GM18870 (cell line): ENCODE measurements around the gene ST6GALNAC3.

Source experiments
- ATAC-seq: cut with Tn5 transposase; IDR thresholded peaks from one replicate; pipeline ENCODE4 v1.9.1; 2021; ENCODE audit warnings: moderate library complexity; ENCODE audit not compliant: unreplicated experiment

ST6GALNAC3 gene

DNA sequence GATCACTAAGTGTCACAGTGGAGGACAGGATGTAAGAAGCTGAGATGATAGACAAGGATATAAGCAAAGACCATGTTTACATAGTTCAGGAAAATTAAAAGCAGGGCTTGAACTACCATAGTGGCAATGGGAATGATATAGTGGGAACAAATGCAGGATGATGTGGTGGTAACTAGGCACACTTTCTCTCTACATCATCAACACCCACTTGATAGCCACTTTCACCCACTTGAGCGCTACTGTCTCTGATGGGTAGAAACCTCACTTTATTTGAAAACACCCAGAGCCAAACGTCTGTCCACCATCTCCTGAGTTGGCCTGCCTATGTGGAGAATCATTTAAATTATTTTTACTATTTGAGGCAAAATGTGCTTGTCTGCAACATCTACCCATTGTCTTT, 487.7 kb downstream of the ST6GALNAC3 start:
- ATAC-seq, result no peak

GRCh38 chr1:76568573-76569238, 494.2 kb downstream of the ST6GALNAC3 start:
- ATAC-seq, result no peak

DNA sequence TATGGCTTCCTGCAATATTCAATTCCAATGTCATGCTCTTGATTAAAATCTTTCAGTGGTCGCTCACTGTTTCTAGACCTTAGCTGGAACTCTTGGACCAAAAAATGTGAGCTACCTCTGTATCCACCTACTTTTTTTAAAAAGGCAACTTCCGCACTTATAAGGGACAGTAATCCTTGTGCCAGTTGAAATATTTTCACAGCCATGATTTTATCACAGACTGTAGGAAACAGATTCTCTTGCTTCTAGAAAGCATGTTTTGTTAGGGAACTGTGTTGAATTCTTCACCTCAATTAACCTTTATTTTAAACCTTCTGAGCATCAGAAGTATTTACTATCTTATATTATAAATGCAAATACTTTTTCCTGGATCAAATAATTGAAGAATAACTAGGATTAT, 496.7 kb downstream of the ST6GALNAC3 start:
- ATAC-seq, result no peak

DNA sequence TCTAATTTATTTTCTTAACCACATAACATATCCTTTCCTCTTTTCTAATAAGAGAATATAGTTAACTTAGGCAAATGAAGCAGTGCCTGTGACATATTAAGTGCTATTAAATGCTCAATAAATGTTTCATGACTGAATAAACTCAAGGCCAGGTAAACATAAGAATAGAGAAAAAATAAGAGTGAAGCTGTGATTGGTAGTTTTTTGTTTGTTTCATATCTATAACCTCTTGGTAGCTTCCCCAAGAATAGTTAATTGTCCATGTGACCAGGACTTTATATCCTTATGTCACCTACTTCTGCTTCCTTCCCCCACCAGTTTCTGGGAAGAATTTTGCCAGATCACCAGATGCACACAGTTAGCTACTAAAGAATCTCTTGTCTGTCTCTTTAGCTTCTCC, 497.7 kb downstream of the ST6GALNAC3 start:
- ATAC-seq, result no peak

GRCh38 chr1:76576876-76577524, 502.5 kb downstream of the ST6GALNAC3 start:
- no peak for ATAC-seq

GRCh38 chr1:76577525-76578185, 503.1 kb downstream of the ST6GALNAC3 start:
- no peak for ATAC-seq

DNA sequence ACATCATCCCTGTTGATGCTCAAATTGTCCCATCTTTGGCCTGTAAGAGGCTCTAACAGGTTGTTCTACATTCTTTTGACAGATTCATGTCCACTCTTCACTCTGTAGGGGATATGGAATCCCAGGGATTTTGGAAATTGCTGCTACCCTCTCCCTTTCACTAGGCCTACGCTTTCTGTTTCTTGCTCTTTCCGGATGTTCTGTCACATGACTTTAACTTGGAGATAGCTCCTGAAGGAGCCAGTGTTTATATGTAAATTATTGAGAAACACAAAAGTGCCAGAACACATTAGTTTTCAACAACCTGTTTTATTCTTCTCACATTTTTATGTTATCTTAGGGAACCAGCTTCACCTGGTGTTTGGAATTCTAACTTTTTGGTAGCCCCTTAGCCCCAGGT, 505.7 kb downstream of the ST6GALNAC3 start:
- no peak for ATAC-seq

- no peak for ATAC-seq
These were observed 507.2 kb downstream of the ST6GALNAC3 start for GRCh38 chr1:76581712-76582111.

DNA sequence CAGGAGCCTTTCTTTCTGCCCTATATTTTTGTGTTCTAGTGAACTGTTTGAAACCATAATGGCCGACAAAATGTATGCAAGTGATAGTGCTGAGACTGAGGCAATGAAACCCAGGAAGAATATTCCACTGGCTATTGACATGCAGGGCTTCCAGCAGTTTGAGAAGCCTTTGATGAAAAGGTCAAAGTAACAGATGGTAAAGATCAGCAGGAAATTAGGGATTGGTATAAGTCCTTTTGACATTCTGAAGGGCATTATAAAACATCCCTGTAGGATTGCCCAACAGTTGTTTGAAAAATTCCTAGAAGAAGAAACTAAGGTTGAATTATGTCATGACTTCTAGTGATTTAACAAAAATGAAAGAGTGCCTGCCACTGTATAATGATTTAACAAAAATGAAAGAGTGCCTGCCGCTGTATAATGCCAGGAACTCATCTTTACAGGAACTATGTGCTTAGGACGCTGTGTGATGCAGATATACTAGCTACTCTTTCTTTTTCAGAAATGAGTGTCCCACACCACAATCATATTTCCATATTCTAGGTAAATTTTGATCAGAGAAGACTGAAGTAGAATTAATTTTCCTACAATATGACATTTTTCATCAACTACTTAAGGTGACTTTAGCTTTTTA, 508.8 kb downstream of the ST6GALNAC3 start:
- ATAC-seq, result no peak

- no peak for ATAC-seq
These were observed 509.4 kb downstream of the ST6GALNAC3 start for GRCh38 chr1:76583875-76584477.

- ATAC-seq, result no peak
These were observed 511.6 kb downstream of the ST6GALNAC3 start for GRCh38 chr1:76585980-76586674.

DNA sequence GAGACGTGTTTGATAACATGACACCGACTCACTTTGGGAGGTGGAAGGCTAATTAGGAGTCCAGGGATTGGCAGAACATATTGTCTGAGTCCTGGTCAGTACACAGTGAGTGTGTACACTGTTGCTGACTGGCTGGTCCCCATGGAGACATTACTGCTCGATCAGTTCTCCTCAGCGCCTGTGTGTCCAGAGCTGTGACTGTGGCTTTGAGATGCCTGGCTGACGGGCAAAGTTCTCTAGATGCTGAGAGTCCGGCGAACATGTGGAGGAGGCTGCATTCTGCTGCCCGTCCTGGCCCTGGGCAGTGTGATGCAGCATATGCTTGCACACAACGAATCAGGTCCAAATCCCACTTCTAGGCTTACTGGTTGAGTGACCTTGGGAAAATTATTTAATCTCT, 512.7 kb downstream of the ST6GALNAC3 start:
- no peak for ATAC-seq

DNA sequence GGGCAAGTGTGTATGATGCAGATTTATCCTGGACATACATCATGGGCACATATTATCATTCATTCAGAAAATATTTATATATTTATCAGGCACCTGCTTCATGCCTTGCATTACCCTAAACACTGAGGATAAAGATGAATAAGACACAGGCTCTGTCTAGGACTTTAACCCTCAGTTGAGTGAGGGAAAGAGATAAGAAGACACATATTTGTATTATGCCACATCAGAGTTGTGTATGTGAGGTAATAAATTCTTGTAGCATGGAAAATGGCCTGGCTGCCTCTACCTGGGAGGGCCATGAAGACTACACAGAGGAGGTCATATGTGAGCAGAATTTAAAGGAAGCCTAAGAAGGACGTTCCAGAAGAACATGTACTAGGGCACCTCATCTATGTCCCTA, 516.9 kb downstream of the ST6GALNAC3 start:
- no peak for ATAC-seq

DNA sequence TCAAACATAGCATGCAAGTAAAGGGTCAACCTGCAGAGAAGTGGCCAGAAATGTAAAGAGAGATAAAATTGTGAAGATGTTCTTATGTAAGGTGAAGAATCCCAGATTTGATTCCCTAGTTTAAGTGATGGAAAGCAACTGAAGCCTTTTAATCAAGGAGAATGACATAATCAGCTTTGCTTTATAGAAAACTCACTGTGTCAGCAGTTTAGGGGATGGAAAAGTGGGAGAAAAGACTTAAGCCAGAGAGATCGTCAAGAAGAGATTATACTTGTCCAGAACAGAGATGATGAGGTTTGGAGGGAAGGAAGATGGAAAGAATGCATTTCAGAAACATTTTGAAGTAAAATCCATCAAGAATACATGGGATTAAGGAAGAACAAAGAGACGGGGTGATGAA, 517.4 kb downstream of the ST6GALNAC3 start:
- no peak for ATAC-seq

DNA sequence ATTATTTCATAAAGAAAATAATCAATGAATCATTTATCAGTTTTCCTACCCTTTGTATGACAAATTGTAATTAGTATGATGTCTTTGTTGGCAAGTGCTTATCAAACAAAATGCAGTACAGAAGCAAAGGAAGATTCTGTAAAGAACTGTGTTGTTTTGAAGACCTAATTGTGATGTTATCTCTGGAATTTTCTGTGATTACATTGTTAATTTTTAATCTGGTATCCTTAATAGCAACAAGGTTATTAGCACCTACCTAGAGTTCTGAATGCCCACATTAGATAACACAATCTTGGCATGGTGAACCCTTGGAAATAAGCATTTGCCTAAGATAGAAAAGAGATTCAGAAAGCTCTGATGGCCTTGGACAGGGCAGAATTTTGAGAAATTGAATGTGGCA, 518.6 kb downstream of the ST6GALNAC3 start:
- no peak for ATAC-seq

DNA sequence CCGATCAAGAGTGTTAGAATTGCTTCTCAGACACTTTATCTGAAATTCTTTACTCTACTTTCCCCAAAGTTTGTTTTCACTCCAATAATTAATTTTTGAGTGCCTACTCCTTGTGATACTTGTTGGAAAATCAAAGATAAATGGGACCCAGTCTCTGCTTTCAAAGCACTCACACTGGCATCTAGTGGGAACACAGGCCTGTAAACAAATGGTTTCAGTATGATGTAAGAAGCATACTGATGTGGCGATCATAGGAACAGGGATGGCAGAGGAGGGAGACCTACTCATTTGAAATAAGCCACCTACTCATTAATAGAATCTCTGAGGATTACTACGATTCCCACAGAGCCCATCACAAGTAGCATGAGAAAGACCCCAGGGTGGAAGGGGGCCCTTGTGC, 519.1 kb downstream of the ST6GALNAC3 start:
- ATAC-seq, result no peak

- no peak for ATAC-seq
These were observed 520.5 kb downstream of the ST6GALNAC3 start for GRCh38 chr1:76595024-76595423.

GRCh38 chr1:76601465-76601864, 526.9 kb downstream of the ST6GALNAC3 start:
- no peak for ATAC-seq

DNA sequence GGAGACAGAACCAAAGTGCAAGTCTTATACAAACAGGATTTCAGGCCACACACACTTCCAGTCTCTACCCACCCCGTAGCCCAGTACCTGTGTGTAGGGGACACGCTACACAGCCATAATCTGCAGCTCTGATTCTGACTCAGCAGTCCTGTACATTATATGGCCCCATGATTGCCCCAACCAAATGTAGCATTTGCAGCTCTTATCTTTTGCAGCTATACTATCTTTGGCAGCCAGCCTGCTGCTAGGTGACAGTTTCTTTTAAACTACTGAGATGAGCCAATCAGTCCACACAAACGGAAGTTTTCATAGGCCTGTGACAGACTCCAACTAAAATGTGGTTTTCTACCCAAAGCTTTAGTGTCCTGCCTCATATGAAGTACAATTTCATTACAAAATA, 533.2 kb downstream of the ST6GALNAC3 start:
- no peak for ATAC-seq

DNA sequence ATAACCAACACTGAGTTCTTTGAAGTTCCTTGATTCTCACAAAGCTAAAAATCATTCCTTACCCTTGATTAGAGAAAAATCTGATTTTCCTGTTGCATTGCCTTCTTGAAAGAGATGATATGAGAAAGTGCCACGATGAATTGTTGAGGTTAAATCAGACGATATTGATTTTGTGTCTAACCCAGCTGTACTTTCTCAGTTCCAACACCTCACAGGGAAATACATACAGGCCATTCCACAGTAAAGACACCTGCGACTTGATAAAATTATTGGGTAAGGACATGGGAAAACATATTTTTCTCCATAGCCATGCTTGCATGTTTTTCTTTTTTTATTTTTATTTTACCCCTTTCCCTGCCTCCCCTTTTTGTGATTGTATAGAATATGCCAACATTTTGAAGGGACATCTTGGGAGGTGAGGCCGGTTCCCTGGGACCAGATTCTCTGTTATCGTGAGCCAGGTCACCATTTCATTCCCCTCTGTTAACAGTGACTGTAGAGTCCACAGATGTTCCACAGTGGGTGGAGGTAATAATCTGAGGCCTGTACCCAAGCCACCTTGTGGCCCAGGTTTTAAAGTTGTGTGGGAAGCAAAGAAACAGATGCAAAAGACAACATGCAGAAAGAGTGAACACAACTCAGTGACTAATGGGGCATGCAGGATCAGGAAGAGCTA, 537.4 kb downstream of the ST6GALNAC3 start:
- no peak for ATAC-seq
